HEK293 (cell line): Measurements from ENCODE around the gene TALDO1.

Experiments
- BCL11B ChIP-seq: fragments of 450-650 bp; formaldehyde crosslinking; IDR thresholded peaks from 2 replicates; pipeline ENCODE4 v1.5.1; 2016; ENCODE audit warnings: low read depth, missing biosample characterization, missing genetic modification characterization
- IKZF3 ChIP-seq: fragments of 450-650 bp; IDR thresholded peaks from 2 replicates; pipeline ENCODE4 v1.5.0; 2018; ENCODE audit warnings: missing biosample characterization, mild to moderate bottlenecking, missing genetic modification characterization, moderate library complexity
- MEIS1 ChIP-seq: sonication (generic); formaldehyde crosslinking; IDR thresholded peaks from 2 replicates; pipeline ENCODE4 v1.8.1; 2022; ENCODE audit warnings: missing genetic modification reagents, mild to moderate bottlenecking, borderline replicate concordance
- PRDM1 ChIP-seq: fragments of 450-650 bp; formaldehyde crosslinking; IDR thresholded peaks from 2 replicates; pipeline ENCODE4; 2016; ENCODE audit warnings: missing biosample characterization, missing genetic modification characterization
- ZFP41 ChIP-seq: fragments of 450-650 bp; formaldehyde crosslinking; IDR thresholded peaks from 2 replicates; pipeline ENCODE4 v1.5.1; 2016; ENCODE audit warnings: missing biosample characterization, missing genetic modification characterization, borderline replicate concordance
- ZNF121 ChIP-seq: fragments of 450-650 bp; formaldehyde crosslinking; IDR thresholded peaks from 2 replicates; pipeline ENCODE4 v1.5.1; 2016; ENCODE audit warnings: missing biosample characterization, missing genetic modification characterization
- ZNF133 ChIP-seq: fragments of 450-650 bp; formaldehyde crosslinking; IDR thresholded peaks from 2 replicates; pipeline ENCODE4 v1.5.1; 2016; ENCODE audit warnings: missing biosample characterization, missing genetic modification characterization
- ZNF140 ChIP-seq: fragments of 450-650 bp; formaldehyde crosslinking; IDR thresholded peaks from 2 replicates; pipeline ENCODE4 v1.5.1; 2016; ENCODE audit warnings: missing biosample characterization, missing genetic modification characterization
- ZNF155 ChIP-seq: fragments of 450-650 bp; formaldehyde crosslinking; IDR thresholded peaks from 2 replicates; pipeline ENCODE4 v1.5.1; 2016; ENCODE audit warnings: missing biosample characterization, missing genetic modification characterization
- ZNF23 ChIP-seq: fragments of 450-650 bp; formaldehyde crosslinking; IDR thresholded peaks from 2 replicates; pipeline ENCODE4 v1.5.1; 2016; ENCODE audit warnings: missing biosample characterization, missing genetic modification characterization, borderline replicate concordance
- ZNF302 ChIP-seq: fragments of 450-650 bp; formaldehyde crosslinking; IDR thresholded peaks from 2 replicates; pipeline ENCODE4 v1.5.1; 2016; ENCODE audit warnings: missing biosample characterization, missing genetic modification characterization, low read depth
- ZNF341 ChIP-seq: fragments of 450-650 bp; formaldehyde crosslinking; IDR thresholded peaks from 2 replicates; pipeline ENCODE4; 2016; ENCODE audit warnings: low read depth, missing biosample characterization, missing genetic modification characterization
- ZNF37A ChIP-seq: fragments of 450-650 bp; IDR thresholded peaks from 2 replicates; pipeline ENCODE4 v1.5.1; 2018; ENCODE audit warnings: missing biosample characterization, missing genetic modification characterization
- ZNF394 ChIP-seq: fragments of 450-650 bp; formaldehyde crosslinking; IDR thresholded peaks from 2 replicates; pipeline ENCODE4 v1.5.1; 2016; ENCODE audit warnings: missing biosample characterization, missing genetic modification characterization, mild to moderate bottlenecking, moderate library complexity, borderline replicate concordance
- ZNF423 ChIP-seq: fragments of 450-650 bp; formaldehyde crosslinking; IDR thresholded peaks from 2 replicates; pipeline ENCODE4 v1.5.1; 2016; ENCODE audit warnings: missing biosample characterization, missing genetic modification characterization
- ZNF544 ChIP-seq: fragments of 450-650 bp; formaldehyde crosslinking; IDR thresholded peaks from 2 replicates; pipeline ENCODE4 v1.5.0; 2017; ENCODE audit warnings: missing biosample characterization, missing genetic modification characterization
- ZNF664 ChIP-seq: fragments of 450-650 bp; formaldehyde crosslinking; IDR thresholded peaks from 2 replicates; pipeline ENCODE4 v1.5.1; 2016; ENCODE audit warnings: missing biosample characterization, missing genetic modification characterization
- ZNF677 ChIP-seq: fragments of 450-650 bp; IDR thresholded peaks from 2 replicates; pipeline ENCODE4 v1.5.0; 2018; ENCODE audit warnings: missing biosample characterization, mild to moderate bottlenecking, missing genetic modification characterization, moderate library complexity
- ZNF768 ChIP-seq: fragments of 450-650 bp; formaldehyde crosslinking; IDR thresholded peaks from 2 replicates; pipeline ENCODE4 v1.5.1; 2018; ENCODE audit warnings: missing biosample characterization, mild to moderate bottlenecking, missing genetic modification characterization
- ZNF777 ChIP-seq: fragments of 450-650 bp; formaldehyde crosslinking; IDR thresholded peaks from 2 replicates; pipeline ENCODE4 v1.5.1; 2017; ENCODE audit warnings: missing biosample characterization, missing genetic modification characterization, borderline replicate concordance
- ZNF791 ChIP-seq: fragments of 450-650 bp; formaldehyde crosslinking; IDR thresholded peaks from 2 replicates; pipeline ENCODE4 v1.5.1; 2016; ENCODE audit warnings: missing biosample characterization, missing genetic modification characterization
- ZNF792 ChIP-seq: fragments of 450-650 bp; formaldehyde crosslinking; IDR thresholded peaks from 2 replicates; pipeline ENCODE4 v1.5.1; 2016; ENCODE audit warnings: missing biosample characterization, missing genetic modification characterization
- ZNF837 ChIP-seq: fragments of 450-650 bp; formaldehyde crosslinking; IDR thresholded peaks from 2 replicates; pipeline ENCODE4 v1.5.1; 2016; ENCODE audit warnings: missing biosample characterization, missing genetic modification characterization
- TF ChIP-seq, protein P1 (sequence below): fragments of 450-650 bp; formaldehyde crosslinking; IDR thresholded peaks from 2 replicates; pipeline ENCODE4 v1.5.1; 2016; ENCODE audit warnings: missing biosample characterization, missing genetic modification characterization
- TF ChIP-seq, protein P2 (sequence below): fragments of 450-650 bp; formaldehyde crosslinking; IDR thresholded peaks from 2 replicates; pipeline ENCODE4 v1.5.1; 2017; ENCODE audit warnings: missing biosample characterization, missing genetic modification characterization
- TF ChIP-seq, protein P3 (sequence below): sonication (generic); formaldehyde crosslinking; IDR thresholded peaks from 2 replicates; pipeline ENCODE4 v1.8.1; 2022; ENCODE audit warnings: mild to moderate bottlenecking, moderate library complexity, missing genetic modification reagents
- TF ChIP-seq, protein P4 (sequence below): fragments of 450-650 bp; formaldehyde crosslinking; IDR thresholded peaks from 2 replicates; pipeline ENCODE4 v1.5.1; 2016; ENCODE audit warnings: missing biosample characterization, missing genetic modification characterization
- TF ChIP-seq, protein P5 (sequence below): fragments of 450-650 bp; formaldehyde crosslinking; conservative IDR thresholded peaks from 2 replicates; pipeline ENCODE4 v1.5.1; 2016; ENCODE audit warnings: low read depth, missing biosample characterization, missing genetic modification characterization

Gene TALDO1

DNA sequence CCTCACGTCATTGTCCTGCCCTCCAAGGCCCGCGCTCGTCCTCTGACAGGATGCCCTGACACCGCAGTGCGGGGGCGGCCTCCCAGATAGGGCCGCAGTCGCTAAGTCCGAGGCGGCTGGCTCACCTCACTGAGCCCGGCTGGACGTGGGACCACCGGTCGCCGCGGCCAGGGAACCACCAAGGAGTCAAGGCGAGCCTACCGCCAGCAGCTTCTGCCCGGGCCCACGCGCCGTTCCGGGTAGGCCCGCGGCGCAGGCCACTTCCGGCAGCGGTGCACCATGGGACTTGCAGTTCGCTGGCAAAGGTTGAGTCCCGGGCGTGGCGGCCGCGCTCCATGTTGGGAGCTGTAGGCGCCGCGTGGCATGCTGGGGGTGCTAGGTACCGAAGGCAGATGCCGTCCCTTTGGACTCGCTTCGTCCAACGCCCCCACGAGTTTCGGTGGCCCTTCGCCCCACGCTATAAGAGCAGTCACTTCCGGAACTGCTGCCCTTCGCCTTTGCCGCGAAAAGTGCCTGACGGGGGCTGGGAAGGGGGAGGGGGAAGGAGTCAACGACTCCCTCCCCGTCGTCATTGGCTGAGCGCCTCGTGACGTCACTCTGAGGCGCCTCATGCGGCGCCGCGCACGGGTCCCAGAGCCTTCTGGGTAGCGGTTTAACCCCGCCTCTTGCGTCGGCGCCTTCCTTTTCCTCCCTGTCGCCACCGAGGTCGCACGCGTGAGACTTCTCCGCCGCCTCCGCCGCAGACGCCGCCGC is 62.2 kb downstream of the TALDO1 start, which contains the start of gene RPLP2 (continued):
- TF ChIP-seq, protein P1, sequence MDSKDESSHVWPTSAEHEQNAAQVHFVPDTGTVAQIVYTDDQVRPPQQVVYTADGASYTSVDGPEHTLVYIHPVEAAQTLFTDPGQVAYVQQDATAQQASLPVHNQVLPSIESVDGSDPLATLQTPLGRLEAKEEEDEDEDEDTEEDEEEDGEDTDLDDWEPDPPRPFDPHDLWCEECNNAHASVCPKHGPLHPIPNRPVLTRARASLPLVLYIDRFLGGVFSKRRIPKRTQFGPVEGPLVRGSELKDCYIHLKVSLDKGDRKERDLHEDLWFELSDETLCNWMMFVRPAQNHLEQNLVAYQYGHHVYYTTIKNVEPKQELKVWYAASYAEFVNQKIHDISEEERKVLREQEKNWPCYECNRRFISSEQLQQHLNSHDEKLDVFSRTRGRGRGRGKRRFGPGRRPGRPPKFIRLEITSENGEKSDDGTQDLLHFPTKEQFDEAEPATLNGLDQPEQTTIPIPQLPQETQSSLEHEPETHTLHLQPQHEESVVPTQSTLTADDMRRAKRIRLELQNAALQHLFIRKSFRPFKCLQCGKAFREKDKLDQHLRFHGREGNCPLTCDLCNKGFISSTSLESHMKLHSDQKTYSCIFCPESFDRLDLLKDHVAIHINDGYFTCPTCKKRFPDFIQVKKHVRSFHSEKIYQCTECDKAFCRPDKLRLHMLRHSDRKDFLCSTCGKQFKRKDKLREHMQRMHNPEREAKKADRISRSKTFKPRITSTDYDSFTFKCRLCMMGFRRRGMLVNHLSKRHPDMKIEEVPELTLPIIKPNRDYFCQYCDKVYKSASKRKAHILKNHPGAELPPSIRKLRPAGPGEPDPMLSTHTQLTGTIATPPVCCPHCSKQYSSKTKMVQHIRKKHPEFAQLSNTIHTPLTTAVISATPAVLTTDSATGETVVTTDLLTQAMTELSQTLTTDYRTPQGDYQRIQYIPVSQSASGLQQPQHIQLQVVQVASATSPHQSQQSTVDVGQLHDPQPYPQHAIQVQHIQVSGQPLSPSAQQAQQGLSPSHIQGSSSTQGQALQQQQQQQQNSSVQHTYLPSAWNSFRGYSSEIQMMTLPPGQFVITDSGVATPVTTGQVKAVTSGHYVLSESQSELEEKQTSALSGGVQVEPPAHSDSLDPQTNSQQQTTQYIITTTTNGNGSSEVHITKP (tag by site-specific recombination) = peak; percentile 58; the same call in 1 of the 2 replicates
- no peak for TF ChIP-seq ZFP41 (tag by site-specific recombination)
- TF ChIP-seq PRDM1 = no peak
- no peak for TF ChIP-seq ZNF302
- peak; percentile 62 for TF ChIP-seq ZNF341 (tag by site-specific recombination)
- TF ChIP-seq ZNF155 = no peak
- TF ChIP-seq ZNF544 (tag by site-specific recombination) = no peak
- no peak for TF ChIP-seq ZNF23 (tag by site-specific recombination)
- TF ChIP-seq, protein P2, sequence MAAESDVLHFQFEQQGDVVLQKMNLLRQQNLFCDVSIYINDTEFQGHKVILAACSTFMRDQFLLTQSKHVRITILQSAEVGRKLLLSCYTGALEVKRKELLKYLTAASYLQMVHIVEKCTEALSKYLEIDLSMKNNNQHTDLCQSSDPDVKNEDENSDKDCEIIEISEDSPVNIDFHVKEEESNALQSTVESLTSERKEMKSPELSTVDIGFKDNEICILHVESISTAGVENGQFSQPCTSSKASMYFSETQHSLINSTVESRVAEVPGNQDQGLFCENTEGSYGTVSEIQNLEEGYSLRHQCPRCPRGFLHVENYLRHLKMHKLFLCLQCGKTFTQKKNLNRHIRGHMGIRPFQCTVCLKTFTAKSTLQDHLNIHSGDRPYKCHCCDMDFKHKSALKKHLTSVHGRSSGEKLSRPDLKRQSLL (tag by site-specific recombination) = no peak
- no peak for TF ChIP-seq ZNF133
- TF ChIP-seq ZNF777 (tag by site-specific recombination) = no peak
- no peak for TF ChIP-seq MEIS1
- TF ChIP-seq ZNF677 (tag by site-specific recombination) = no peak
- no peak for TF ChIP-seq ZNF140 (tag by site-specific recombination)
- no peak for TF ChIP-seq ZNF37A (tag by site-specific recombination)
- no peak for TF ChIP-seq ZNF791
- TF ChIP-seq IKZF3 (tag by site-specific recombination) = no peak
- TF ChIP-seq, protein P3, sequence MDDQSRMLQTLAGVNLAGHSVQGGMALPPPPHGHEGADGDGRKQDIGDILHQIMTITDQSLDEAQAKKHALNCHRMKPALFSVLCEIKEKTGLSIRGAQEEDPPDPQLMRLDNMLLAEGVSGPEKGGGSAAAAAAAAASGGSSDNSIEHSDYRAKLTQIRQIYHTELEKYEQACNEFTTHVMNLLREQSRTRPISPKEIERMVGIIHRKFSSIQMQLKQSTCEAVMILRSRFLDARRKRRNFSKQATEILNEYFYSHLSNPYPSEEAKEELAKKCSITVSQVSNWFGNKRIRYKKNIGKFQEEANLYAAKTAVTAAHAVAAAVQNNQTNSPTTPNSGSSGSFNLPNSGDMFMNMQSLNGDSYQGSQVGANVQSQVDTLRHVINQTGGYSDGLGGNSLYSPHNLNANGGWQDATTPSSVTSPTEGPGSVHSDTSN (CRISPR knock-in tag) = peak; percentile 76
- peak; percentile 44; the same call in 1 of the 2 replicates for TF ChIP-seq ZNF394 (tag by site-specific recombination)
- TF ChIP-seq, protein P4, sequence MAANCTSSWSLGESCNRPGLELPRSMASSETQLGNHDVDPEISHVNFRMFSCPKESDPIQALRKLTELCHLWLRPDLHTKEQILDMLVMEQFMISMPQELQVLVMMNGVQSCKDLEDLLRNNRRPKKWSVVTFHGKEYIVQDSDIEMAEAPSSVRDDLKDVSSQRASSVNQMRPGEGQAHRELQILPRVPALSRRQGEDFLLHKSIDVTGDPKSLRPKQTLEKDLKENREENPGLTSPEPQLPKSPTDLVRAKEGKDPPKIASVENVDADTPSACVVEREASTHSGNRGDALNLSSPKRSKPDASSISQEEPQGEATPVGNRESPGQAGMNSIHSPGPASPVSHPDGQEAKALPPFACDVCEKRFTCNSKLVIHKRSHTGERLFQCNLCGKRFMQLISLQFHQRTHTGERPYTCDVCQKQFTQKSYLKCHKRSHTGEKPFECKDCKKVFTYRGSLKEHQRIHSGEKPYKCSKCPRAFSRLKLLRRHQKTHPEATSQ (tag by site-specific recombination) = no peak; the same call in 1 of the 2 replicates
- TF ChIP-seq ZNF792 = no peak
- TF ChIP-seq ZNF664 (tag by site-specific recombination) = no peak
- no peak for TF ChIP-seq ZNF768
- TF ChIP-seq, protein P5, sequence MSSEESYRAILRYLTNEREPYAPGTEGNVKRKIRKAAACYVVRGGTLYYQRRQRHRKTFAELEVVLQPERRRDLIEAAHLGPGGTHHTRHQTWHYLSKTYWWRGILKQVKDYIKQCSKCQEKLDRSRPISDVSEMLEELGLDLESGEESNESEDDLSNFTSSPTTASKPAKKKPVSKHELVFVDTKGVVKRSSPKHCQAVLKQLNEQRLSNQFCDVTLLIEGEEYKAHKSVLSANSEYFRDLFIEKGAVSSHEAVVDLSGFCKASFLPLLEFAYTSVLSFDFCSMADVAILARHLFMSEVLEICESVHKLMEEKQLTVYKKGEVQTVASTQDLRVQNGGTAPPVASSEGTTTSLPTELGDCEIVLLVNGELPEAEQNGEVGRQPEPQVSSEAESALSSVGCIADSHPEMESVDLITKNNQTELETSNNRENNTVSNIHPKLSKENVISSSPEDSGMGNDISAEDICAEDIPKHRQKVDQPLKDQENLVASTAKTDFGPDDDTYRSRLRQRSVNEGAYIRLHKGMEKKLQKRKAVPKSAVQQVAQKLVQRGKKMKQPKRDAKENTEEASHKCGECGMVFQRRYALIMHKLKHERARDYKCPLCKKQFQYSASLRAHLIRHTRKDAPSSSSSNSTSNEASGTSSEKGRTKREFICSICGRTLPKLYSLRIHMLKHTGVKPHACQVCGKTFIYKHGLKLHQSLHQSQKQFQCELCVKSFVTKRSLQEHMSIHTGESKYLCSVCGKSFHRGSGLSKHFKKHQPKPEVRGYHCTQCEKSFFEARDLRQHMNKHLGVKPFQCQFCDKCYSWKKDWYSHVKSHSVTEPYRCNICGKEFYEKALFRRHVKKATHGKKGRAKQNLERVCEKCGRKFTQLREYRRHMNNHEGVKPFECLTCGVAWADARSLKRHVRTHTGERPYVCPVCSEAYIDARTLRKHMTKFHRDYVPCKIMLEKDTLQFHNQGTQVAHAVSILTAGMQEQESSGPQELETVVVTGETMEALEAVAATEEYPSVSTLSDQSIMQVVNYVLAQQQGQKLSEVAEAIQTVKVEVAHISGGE (tag by site-specific recombination) = peak; percentile 95
- TF ChIP-seq ZNF423 = no peak
- no peak for TF ChIP-seq BCL11B (tag by site-specific recombination)
- TF ChIP-seq ZNF837 (tag by site-specific recombination) = no peak
- TF ChIP-seq ZNF121 (tag by site-specific recombination) = no peak
